Measurements from ENCODE around the gene PLCB4. TPM values are rescaled to one million over a fixed set of nuclear protein-coding genes. Genes with fewer than 3 reads are reported as not detected.

The PLCB4 gene
- total RNA-seq, 4 donors from 2014 or later, result 20.6 to 45.9 (median 34.2) TPM

- TF ChIP-seq POLR2AphosphoS5 (IDR thresholded peaks at IDR 0.05) (no peak), POLR2A (IDR thresholded peaks at IDR 0.05) (no peak), EP300 (IDR thresholded peaks at IDR 0.05; ENCODE audit: low read depth) (no peak)
- TF ChIP-seq, protein P1, sequence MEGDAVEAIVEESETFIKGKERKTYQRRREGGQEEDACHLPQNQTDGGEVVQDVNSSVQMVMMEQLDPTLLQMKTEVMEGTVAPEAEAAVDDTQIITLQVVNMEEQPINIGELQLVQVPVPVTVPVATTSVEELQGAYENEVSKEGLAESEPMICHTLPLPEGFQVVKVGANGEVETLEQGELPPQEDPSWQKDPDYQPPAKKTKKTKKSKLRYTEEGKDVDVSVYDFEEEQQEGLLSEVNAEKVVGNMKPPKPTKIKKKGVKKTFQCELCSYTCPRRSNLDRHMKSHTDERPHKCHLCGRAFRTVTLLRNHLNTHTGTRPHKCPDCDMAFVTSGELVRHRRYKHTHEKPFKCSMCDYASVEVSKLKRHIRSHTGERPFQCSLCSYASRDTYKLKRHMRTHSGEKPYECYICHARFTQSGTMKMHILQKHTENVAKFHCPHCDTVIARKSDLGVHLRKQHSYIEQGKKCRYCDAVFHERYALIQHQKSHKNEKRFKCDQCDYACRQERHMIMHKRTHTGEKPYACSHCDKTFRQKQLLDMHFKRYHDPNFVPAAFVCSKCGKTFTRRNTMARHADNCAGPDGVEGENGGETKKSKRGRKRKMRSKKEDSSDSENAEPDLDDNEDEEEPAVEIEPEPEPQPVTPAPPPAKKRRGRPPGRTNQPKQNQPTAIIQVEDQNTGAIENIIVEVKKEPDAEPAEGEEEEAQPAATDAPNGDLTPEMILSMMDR (IDR thresholded peaks at IDR 0.05), result no peak
- H3K4me3 ChIP-seq, result no peak overlapping the region
- WGBS, 2 donors (ENCODE audit: low coverage in 1 of 2), result 73 to 79% methylated on average over 5 of the region's 5 CpGs
- intact Hi-C loops (cut with DNase I; ENCODE audit: low total_unique reads) (no loop called here), in situ Hi-C loops (cut with MboI; ENCODE audit: low pct_ligation_motif_present in 1 of 4, low pct_unique_long_range_greater_than_20kb in 1 of 4, low sequenced_read_pairs in 3 of 4) (loop anchor here in 1 of 4 donors (25.0 kb wide), 1 partner anchor 490 kb away; no protein-coding TSS in a partner anchor)
- H3K4me1 ChIP-seq, result no peaks in the 10 kb centered on the region
- no peaks in the 10 kb centered on the region for H3K27me3 ChIP-seq
- H3K36me3 ChIP-seq, result peaks cover 0 to 13% (median 0%) of the 10 kb centered on the region in 4 donors
- H3K9me3 ChIP-seq, result no peaks in the 10 kb centered on the region
- H3K27ac ChIP-seq, result no peak overlapping the region
- no peak for DNase-seq
Measured at GRCh38 chr20:9422321-9423057, 353.6 kb downstream of the PLCB4 start.

DNA sequence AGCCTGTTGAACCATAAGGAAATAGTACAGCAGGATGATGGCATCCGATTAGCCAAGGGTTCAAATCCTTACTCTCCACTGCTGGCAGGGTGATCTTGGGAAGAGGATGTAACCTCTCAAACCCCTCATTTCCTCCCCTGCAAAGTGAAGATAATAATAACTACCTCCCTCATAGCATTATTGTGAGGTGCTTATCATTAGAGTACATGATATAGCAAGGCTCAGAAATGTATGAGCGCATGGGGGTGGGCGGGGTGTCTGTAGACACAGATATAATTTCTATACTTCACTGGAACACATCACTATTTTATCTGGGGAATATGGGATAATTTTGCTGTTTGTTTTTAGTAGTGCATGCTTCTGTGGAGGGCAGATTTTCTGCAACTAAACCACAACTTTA lies 355.7 kb downstream of the PLCB4 start:
- Histone ChIP-seq H3K36me3 (peaks cover 0 to 13% (median 0%) of the 10 kb centered on the region in 4 donors), H3K9me3 (no peaks in the 10 kb centered on the region), H3K27ac (no peak overlapping the region), H3K4me1 (no peaks in the 10 kb centered on the region), H3K27me3 (no peaks in the 10 kb centered on the region), H3K4me3 (no peak overlapping the region)
- in situ Hi-C loops (cut with MboI; ENCODE audit: low pct_ligation_motif_present in 1 of 4, low pct_unique_long_range_greater_than_20kb in 1 of 4, low sequenced_read_pairs in 3 of 4), result loop anchor here in 1 of 4 donors (25.0 kb wide), 1 partner anchor 488 kb away; no protein-coding TSS in a partner anchor
- WGBS, 2 donors (ENCODE audit: low coverage in 1 of 2), result 87 to 94% methylated on average over 3 of the region's 3 CpGs
- intact Hi-C loops (cut with DNase I; ENCODE audit: low total_unique reads), result no loop called here
- TF ChIP-seq EP300 (IDR thresholded peaks at IDR 0.05; ENCODE audit: low read depth), result no peak
- TF ChIP-seq, protein P1 (IDR thresholded peaks at IDR 0.05), result no peak
- no peak for TF ChIP-seq POLR2A (IDR thresholded peaks at IDR 0.05)
- no peak for TF ChIP-seq POLR2AphosphoS5 (IDR thresholded peaks at IDR 0.05)
- no peak for DNase-seq

GRCh38 chr20:9427430-9428291 lies 358.8 kb downstream of the PLCB4 start:
- DNase-seq, result no peak
- 88 to 89% methylated on average over 6 to 9 of the region's 9 CpGs for WGBS, 2 donors (ENCODE audit: low coverage in 1 of 2)
- Histone ChIP-seq H3K4me1 (no peaks in the 10 kb centered on the region), H3K36me3 (no peaks in the 10 kb centered on the region), H3K27ac (no peak overlapping the region), H3K9me3 (no peaks in the 10 kb centered on the region), H3K4me3 (no peak overlapping the region), H3K27me3 (no peaks in the 10 kb centered on the region)
- in situ Hi-C loops (cut with MboI; ENCODE audit: low pct_ligation_motif_present in 1 of 4, low pct_unique_long_range_greater_than_20kb in 1 of 4, low sequenced_read_pairs in 3 of 4), result no loop called here
- TF ChIP-seq POLR2AphosphoS5 (IDR thresholded peaks at IDR 0.05), result no peak
- no peak for TF ChIP-seq POLR2A (IDR thresholded peaks at IDR 0.05)
- TF ChIP-seq, protein P1 (IDR thresholded peaks at IDR 0.05), result no peak
- intact Hi-C loops (cut with DNase I; ENCODE audit: low total_unique reads), result no loop called here

DNA sequence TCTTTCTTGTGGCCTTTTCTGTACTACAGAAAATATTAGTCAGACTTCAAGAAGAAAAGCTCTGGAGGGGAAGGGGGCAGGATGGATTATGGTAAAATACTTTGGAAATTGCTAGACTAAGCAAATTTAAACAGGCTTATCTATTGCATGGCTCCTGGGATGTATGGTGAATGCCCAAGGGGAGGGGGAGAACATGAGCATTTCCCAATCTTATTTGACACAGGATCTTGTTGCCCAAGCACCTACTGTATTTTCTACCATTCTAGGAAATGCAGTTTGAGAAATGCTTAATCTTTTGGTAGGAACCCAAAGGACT lies 359.4 kb downstream of the PLCB4 start:
- no peaks in the 10 kb centered on the region for H3K9me3 ChIP-seq
- H3K4me1 ChIP-seq, result no peaks in the 10 kb centered on the region
- H3K27me3 ChIP-seq, result no peaks in the 10 kb centered on the region
- no peak for DNase-seq
- TF ChIP-seq POLR2AphosphoS5 (IDR thresholded peaks at IDR 0.05) (no peak), EP300 (IDR thresholded peaks at IDR 0.05; ENCODE audit: low read depth) (no peak), POLR2A (IDR thresholded peaks at IDR 0.05) (no peak)
- TF ChIP-seq, protein P1 (IDR thresholded peaks at IDR 0.05), result no peak
- intact Hi-C loops (cut with DNase I; ENCODE audit: low total_unique reads) (no loop called here), in situ Hi-C loops (cut with MboI; ENCODE audit: low pct_ligation_motif_present in 1 of 4, low pct_unique_long_range_greater_than_20kb in 1 of 4, low sequenced_read_pairs in 3 of 4) (no loop called here)
- H3K27ac ChIP-seq, result no peak overlapping the region
- no peaks in the 10 kb centered on the region for H3K36me3 ChIP-seq
- no peak overlapping the region for H3K4me3 ChIP-seq

All from transverse colon (tissue), 4 donors.